K562 (cell line): ENCODE measurements around the gene SUDS3. TPM values are rescaled to one million over a fixed set of nuclear protein-coding genes. Genes with fewer than 3 reads are reported as not detected.

Experiments
- CTCFL ChIP-seq: IDR thresholded peaks from 2 replicates; pipeline ENCODE4 v1.6.1; 2011; ENCODE audit warnings: borderline replicate concordance, low read depth, mild to moderate bottlenecking, moderate library complexity, low read length; ENCODE audit not compliant: insufficient read depth, poor library complexity, severe bottlenecking
- ELF4 ChIP-seq: fragments of 450-650 bp; formaldehyde crosslinking; IDR thresholded peaks from 2 replicates; pipeline ENCODE4 v1.4.0; 2022; ENCODE audit warnings: missing genetic modification characterization
- HMG20B ChIP-seq: fragments of 250-450 bp; sonication (Bioruptor Pico); IDR thresholded peaks from 2 replicates; pipeline ENCODE4 v1.5.0; 2021; ENCODE audit warnings: mild to moderate bottlenecking
- HMGN3 ChIP-seq: IDR thresholded peaks from 2 replicates; pipeline ENCODE4 v1.6.1; 2011; ENCODE audit warnings: borderline replicate concordance, low read depth, mild to moderate bottlenecking, mixed read lengths, low read length; ENCODE audit not compliant: insufficient read length; ENCODE audit errors: extremely low read depth
- MAFG ChIP-seq: fragments of 450-650 bp; conservative IDR thresholded peaks from 2 replicates; pipeline ENCODE4 v1.6.1; 2016; ENCODE audit warnings: missing genetic modification characterization, missing compliant biosample characterization
- ZC3H8 ChIP-seq: fragments of 450-650 bp; IDR thresholded peaks from 2 replicates; pipeline ENCODE4 v1.6.1; 2017
- ZNF436 ChIP-seq: fragments of 250-450, 450-650 bp; sonication (Bioruptor Pico); formaldehyde crosslinking; IDR thresholded peaks from 2 replicates; pipeline ENCODE4 v1.7.0; 2020; ENCODE audit warnings: mild to moderate bottlenecking
- ZNF512 ChIP-seq: IDR thresholded peaks from 2 replicates; pipeline ENCODE4 v1.6.1; 2016; ENCODE audit warnings: missing genetic modification characterization, missing compliant biosample characterization
- polyA plus RNA-seq, 8 experiments: library from polyadenylated mRNA; depleted of rRNA in 4 of 8; stranded (reverse) in 5 of 8; unstranded in 3 of 8; fragments of >200 nt; fragmentation: Nextera tagmentation in 2 of 8; fragmentation: Illumina TruSeq in 1 of 8; extraction: Ambion mirVana in 2 of 8; extraction: Trizol in 1 of 8; gene quantifications; 2 replicates each; pipeline versions ENCODE4 v1.2.1 to v1.2.3, GENCODE V29; 2011 to 2014; ENCODE audit warnings: inconsistent platforms in 1 of 8, missing spikeins in 1 of 8
- total RNA-seq, 7 experiments: library from RNA; depleted of rRNA in 6 of 7; stranded (reverse); fragments of >200 nt in 6 of 7; fragmentation: Illumina TruSeq in 2 of 7; extraction: Trizol in 2 of 7; gene quantifications; 2 replicates each; pipeline versions ENCODE4 v1.2.1 to v1.2.3, GENCODE V29; 2011 to 2021; ENCODE audit warnings: low replicate concordance in 1 of 7

Gene SUDS3
- total and polyA plus RNA-seq, 9 of the 15 experiments (the other 6 are each of a cell fraction or from before 2014, with no cell fraction given): 6.6 to 30.5 (median 23.3) TPM

GRCh38 chr12:118377884-118378470, 1.6 kb downstream of the SUDS3 start (continued):
- 0 out of 2 replicates have a peak, but pooled peaks have one; percentile 3 for TF ChIP-seq MAFG (tag)
- peak; percentile 59 for TF ChIP-seq CTCFL
- TF ChIP-seq HMGN3: no peak
- TF ChIP-seq ZNF436 (CRISPR knock-in tag): no peak
- no peak for TF ChIP-seq ZC3H8
- 0 out of 2 replicates have a peak, but pooled peaks have one; percentile 24 for TF ChIP-seq ELF4 (CRISPR knock-in tag)
- no peak for TF ChIP-seq HMG20B
- no peak for TF ChIP-seq ZNF512
